OCI-LY1 (cell line): Measurements from ENCODE around the gene MAGI1.

Experiments used
- H2AFZ ChIP-seq: fragments of 200-600 bp; sonication (generic), shearing (Covaris generic); 2 replicates; pipeline ENCODE4 v1.6.0; 2014; ENCODE audit warnings: antibody characterized with exemption, mild to moderate bottlenecking, low read length
- H3F3A ChIP-seq: fragments of 200-600 bp; sonication (generic), shearing (Covaris generic); 2 replicates; pipeline ENCODE4 v1.6.0; 2014; ENCODE audit warnings: mild to moderate bottlenecking, antibody characterized with exemption, low read length, moderate library complexity; ENCODE audit not compliant: insufficient read depth
- H3K27ac ChIP-seq: fragments of 200-600 bp; sonication (generic); 2 replicates; pipeline ENCODE4 v1.5.1; 2014; ENCODE audit warnings: low read length, mixed run types, mild to moderate bottlenecking, low read depth; ENCODE audit not compliant: poor library complexity, severe bottlenecking
- H3K27me3 ChIP-seq: fragments of 200-600 bp; sonication (generic); 2 replicates; pipeline ENCODE4 v1.6.0; 2014; ENCODE audit warnings: antibody characterized with exemption, mild to moderate bottlenecking, low read length, moderate library complexity; ENCODE audit not compliant: insufficient read depth
- H3K36me3 ChIP-seq: fragments of 200-600 bp; sonication (generic); 2 replicates; pipeline ENCODE4 v1.6.1; 2014; ENCODE audit warnings: mild to moderate bottlenecking, antibody characterized with exemption, low read length, moderate library complexity, mixed read lengths; ENCODE audit not compliant: insufficient read depth
- H3K4me1 ChIP-seq: fragments of 200-600 bp; sonication (generic); 2 replicates; pipeline ENCODE4 v1.5.1; 2014; ENCODE audit warnings: mild to moderate bottlenecking, low read length, moderate library complexity; ENCODE audit not compliant: insufficient read depth, severe bottlenecking
- H3K4me2 ChIP-seq: fragments of 200-600 bp; sonication (generic), shearing (Covaris generic); 2 replicates; pipeline ENCODE4 v1.6.1; 2014; ENCODE audit warnings: low read length
- H3K4me3 ChIP-seq: fragments of 200-600 bp; sonication (generic); 2 replicates; pipeline ENCODE4 v1.5.1; 2014; ENCODE audit warnings: low read length, low read depth, mild to moderate bottlenecking, mixed read lengths; ENCODE audit not compliant: poor library complexity, severe bottlenecking
- H3K79me2 ChIP-seq: fragments of 200-600 bp; shearing (Covaris generic); 2 replicates; pipeline ENCODE4 v1.6.1; 2016; ENCODE audit warnings: mixed run types, low read length, mixed read lengths; ENCODE audit not compliant: insufficient read depth
- H3K9ac ChIP-seq: fragments of 200-600 bp; sonication (generic), shearing (Covaris generic); 2 replicates; pipeline ENCODE4 v1.6.1; 2014; ENCODE audit warnings: mild to moderate bottlenecking, low read length, mixed read lengths
- H3K9me2 ChIP-seq: fragments of 200-600 bp; sonication (generic), shearing (Covaris generic); 2 replicates; pipeline ENCODE4 v1.6.1; 2014; ENCODE audit warnings: low read depth, mild to moderate bottlenecking, low read length, mixed read lengths
- H3K9me3 ChIP-seq: fragments of 200-600 bp; shearing (Covaris generic); 2 replicates; pipeline ENCODE4 v1.6.1; 2014; ENCODE audit warnings: low read length, mixed read lengths
- H4K20me1 ChIP-seq: fragments of 200-600 bp; sonication (generic), shearing (Covaris generic); 2 replicates; pipeline ENCODE4 v1.6.0; 2016; ENCODE audit warnings: mild to moderate bottlenecking, low read length; ENCODE audit not compliant: insufficient read depth
- EZH2 ChIP-seq: fragments of 200-600 bp; sonication (generic), shearing (Covaris generic); IDR thresholded peaks from 2 replicates; pipeline ENCODE4 v1.8.0; 2017; ENCODE audit warnings: borderline replicate concordance, mixed run types, mild to moderate bottlenecking, antibody characterized with exemption, low read length, moderate library complexity, mixed read lengths
- TF ChIP-seq, protein P1 (sequence below): fragments of 200-600 bp; sonication (generic), shearing (Covaris generic); IDR thresholded peaks from 2 replicates; pipeline ENCODE4 v1.5.1; 2017; ENCODE audit warnings: mild to moderate bottlenecking, antibody characterized with exemption, low read length, moderate library complexity, mixed read lengths

The MAGI1 gene

DNA sequence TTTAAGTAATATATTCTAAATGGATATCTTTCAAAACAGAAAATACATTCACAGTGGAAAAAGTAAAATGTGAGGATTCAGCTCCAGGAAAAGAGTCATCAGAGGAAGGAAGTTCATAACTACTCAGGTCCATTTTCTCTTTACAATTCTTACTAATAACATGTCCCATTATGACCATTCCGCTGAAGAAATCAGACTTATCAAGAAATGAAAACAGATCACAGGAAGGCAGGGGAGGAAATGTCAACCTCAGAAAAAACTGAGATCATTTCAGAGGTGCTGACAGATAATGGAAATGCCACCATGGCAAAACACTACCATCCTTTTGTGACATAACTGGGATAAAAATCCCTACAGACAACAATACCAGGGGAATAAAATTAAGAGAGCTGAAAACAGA lies 139.5 kb downstream of the MAGI1 start:
- H3K9me2 ChIP-seq = no peaks in the 10 kb centered on the region
- H3K4me2 ChIP-seq = no peak overlapping the region
- H3K27ac ChIP-seq = no peak overlapping the region
- no peaks in the 10 kb centered on the region for H3K27me3 ChIP-seq
- no peaks in the 10 kb centered on the region for H3K4me1 ChIP-seq
- H3K79me2 ChIP-seq = no peaks in the 10 kb centered on the region
- H2AFZ ChIP-seq = no peak overlapping the region
- TF ChIP-seq, protein P1, sequence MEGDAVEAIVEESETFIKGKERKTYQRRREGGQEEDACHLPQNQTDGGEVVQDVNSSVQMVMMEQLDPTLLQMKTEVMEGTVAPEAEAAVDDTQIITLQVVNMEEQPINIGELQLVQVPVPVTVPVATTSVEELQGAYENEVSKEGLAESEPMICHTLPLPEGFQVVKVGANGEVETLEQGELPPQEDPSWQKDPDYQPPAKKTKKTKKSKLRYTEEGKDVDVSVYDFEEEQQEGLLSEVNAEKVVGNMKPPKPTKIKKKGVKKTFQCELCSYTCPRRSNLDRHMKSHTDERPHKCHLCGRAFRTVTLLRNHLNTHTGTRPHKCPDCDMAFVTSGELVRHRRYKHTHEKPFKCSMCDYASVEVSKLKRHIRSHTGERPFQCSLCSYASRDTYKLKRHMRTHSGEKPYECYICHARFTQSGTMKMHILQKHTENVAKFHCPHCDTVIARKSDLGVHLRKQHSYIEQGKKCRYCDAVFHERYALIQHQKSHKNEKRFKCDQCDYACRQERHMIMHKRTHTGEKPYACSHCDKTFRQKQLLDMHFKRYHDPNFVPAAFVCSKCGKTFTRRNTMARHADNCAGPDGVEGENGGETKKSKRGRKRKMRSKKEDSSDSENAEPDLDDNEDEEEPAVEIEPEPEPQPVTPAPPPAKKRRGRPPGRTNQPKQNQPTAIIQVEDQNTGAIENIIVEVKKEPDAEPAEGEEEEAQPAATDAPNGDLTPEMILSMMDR = no peak
- TF ChIP-seq EZH2 = no peak
- no peak overlapping the region for H3K9ac ChIP-seq
- no peaks in the 10 kb centered on the region for H3K36me3 ChIP-seq
- no peaks in the 10 kb centered on the region for H3K9me3 ChIP-seq
- no peak overlapping the region for H3K4me3 ChIP-seq
- no peaks in the 10 kb centered on the region for H3F3A ChIP-seq
- no peaks in the 10 kb centered on the region for H4K20me1 ChIP-seq

DNA sequence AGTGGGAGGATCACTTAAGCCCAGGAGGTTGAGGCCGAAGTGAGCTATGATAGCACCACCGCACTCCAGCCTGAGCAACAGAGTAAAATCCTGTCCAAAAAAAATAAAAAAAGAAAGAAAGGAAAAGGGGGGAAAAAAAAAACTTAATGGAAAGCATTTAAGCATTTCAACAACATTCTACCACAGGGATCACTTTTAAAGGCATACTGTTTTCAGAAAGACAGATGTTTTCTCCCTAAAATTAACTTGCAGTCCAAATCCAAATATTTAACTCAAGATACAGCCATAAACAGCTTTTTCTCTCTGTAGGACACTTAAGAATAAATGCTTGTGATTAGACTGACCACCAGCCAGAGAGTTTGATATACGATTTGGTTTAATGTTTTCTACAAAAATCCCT lies 141.0 kb downstream of the MAGI1 start:
- no peaks in the 10 kb centered on the region for H3K36me3 ChIP-seq
- H3K4me3 ChIP-seq = no peak overlapping the region
- H3K9me3 ChIP-seq = no peaks in the 10 kb centered on the region
- TF ChIP-seq, protein P1 = no peak
- no peak for TF ChIP-seq EZH2
- no peak overlapping the region for H3K4me2 ChIP-seq
- no peaks in the 10 kb centered on the region for H3K27me3 ChIP-seq
- H3K79me2 ChIP-seq = no peaks in the 10 kb centered on the region
- H3F3A ChIP-seq = no peaks in the 10 kb centered on the region
- no peaks in the 10 kb centered on the region for H3K4me1 ChIP-seq
- no peaks in the 10 kb centered on the region for H3K9me2 ChIP-seq
- no peak overlapping the region for H3K9ac ChIP-seq
- H4K20me1 ChIP-seq = no peaks in the 10 kb centered on the region
- H2AFZ ChIP-seq = no peak overlapping the region
- H3K27ac ChIP-seq = no peak overlapping the region

DNA sequence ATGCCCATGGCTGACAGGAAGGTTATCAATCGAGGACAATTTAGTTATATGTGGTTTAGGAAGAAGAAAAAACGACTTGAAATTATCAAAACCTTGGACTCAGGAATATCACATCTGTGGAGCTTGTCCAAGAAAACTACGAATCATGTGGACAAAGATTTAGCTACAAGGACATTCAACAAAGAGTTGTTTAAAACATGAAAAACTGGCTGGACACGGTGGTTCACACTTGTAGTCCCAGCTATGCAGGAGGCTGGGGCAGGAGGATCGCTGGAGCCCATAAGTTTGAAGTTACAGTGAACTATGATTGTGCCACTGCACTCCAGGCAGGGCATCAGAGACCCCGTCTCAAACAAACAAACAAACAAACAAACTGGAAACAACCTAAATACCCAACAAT lies 142.4 kb downstream of the MAGI1 start:
- no peaks in the 10 kb centered on the region for H3K9me2 ChIP-seq
- no peaks in the 10 kb centered on the region for H3K79me2 ChIP-seq
- no peaks in the 10 kb centered on the region for H3F3A ChIP-seq
- H3K4me3 ChIP-seq = no peak overlapping the region
- H3K36me3 ChIP-seq = no peaks in the 10 kb centered on the region
- TF ChIP-seq, protein P1 = no peak
- no peak for TF ChIP-seq EZH2
- no peak overlapping the region for H2AFZ ChIP-seq
- no peaks in the 10 kb centered on the region for H4K20me1 ChIP-seq
- H3K4me2 ChIP-seq = no peak overlapping the region
- H3K4me1 ChIP-seq = no peaks in the 10 kb centered on the region
- H3K9me3 ChIP-seq = no peaks in the 10 kb centered on the region
- no peak overlapping the region for H3K27ac ChIP-seq
- no peak overlapping the region for H3K9ac ChIP-seq
- no peaks in the 10 kb centered on the region for H3K27me3 ChIP-seq
